MM.1S (cell line): ENCODE data around the gene HRH2.

Experiments used
- CTCF ChIP-seq: fragments of 300-600 bp; sonication (generic); IDR thresholded peaks from 2 replicates; pipeline ENCODE4 v1.5.1; 2016; ENCODE audit warnings: antibody characterized with exemption, low read length, mixed read lengths
- EZH2phosphoT487 ChIP-seq: fragments of 300-600 bp; sonication (generic); IDR thresholded peaks from 2 replicates; pipeline ENCODE4 v1.6.1; 2018; ENCODE audit warnings: antibody characterized with exemption, low read length

DNA sequence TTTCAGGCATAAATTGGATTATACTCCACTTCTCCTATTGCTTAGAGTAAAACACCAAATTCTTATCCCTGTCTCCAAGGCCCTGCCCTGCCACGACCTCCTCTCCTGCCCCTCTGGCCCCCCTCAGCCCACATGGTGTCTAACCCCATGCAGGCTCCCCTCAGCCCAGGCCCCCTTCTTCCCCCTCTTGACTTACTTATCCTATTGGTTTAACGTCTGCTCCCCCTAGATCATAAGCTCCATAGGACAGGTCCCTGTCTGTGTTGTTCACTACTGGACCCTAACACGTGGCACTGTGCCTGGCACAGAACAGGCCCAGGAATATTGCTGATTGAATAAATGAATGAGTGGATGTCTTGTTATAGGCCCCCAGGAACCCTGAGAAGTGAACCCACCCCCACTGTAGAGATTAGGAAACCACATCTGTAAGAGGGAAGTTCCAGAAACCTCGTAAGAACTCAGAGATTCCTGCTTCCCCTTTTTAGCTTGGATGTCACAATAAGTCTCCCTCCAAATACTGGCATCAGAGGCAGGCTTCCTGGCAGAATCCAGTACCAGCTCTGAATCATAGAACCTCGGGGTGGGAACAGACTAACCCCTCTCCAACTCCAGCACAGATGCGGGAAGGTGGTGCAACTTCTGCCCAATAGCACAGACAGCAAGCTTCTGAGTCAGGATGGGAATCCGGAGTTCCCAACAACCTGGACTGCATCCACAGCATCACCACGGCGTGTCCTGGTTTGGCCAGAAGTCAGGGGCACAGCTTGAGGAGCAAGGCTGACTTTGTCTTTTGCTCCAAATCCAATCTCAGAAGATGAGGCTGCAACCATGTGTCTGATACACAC, 31.5 kb downstream of the HRH2 start:
- TF ChIP-seq CTCF, result no peak
- no peak for TF ChIP-seq EZH2phosphoT487
